CD14-positive monocyte (primary cell): ENCODE measurements around the gene MT1A. TPM values are rescaled to one million over a fixed set of nuclear protein-coding genes. Genes with fewer than 3 reads are reported as not detected.

Source experiments
- DNase-seq, 3 donors: peaks; one replicate each; pipeline ENCODE4 v3.0.0-alpha.2; 2011 to 2022
- H2AFZ ChIP-seq: 2 replicates; pipeline ENCODE4 v1.6.0; 2012; ENCODE audit warnings: mild to moderate bottlenecking, low read depth, low read length, inconsistent platforms; ENCODE audit not compliant: insufficient read depth, poor library complexity, severe bottlenecking
- H3K27ac ChIP-seq, 2 donors: 1 replicate in 1 of 2; 2 replicates in 1 of 2; pipeline ENCODE4 v1.5.1; 2012 to 2013; ENCODE audit warnings: low read length in 2 of 2, control low read depth in 1 of 2, inconsistent platforms in 1 of 2, low read depth in 1 of 2, mild to moderate bottlenecking in 1 of 2
- H3K27me3 ChIP-seq, 2 donors: one replicate each; pipeline versions ENCODE4 v1.6.0 to v1.6.1; 2011 to 2013; ENCODE audit warnings: low read length in 2 of 2; ENCODE audit not compliant: control insufficient read depth in 2 of 2, insufficient read depth in 2 of 2
- H3K36me3 ChIP-seq, 2 donors: replicated peaks in 1 of 2; 1 replicate in 1 of 2; 2 replicates in 1 of 2; pipeline versions ENCODE4 v1.5.1 to v1.6.1; 2012 to 2013; ENCODE audit warnings: low read length in 2 of 2, control low read depth in 1 of 2, inconsistent platforms in 1 of 2, mild to moderate bottlenecking in 1 of 2; ENCODE audit not compliant: insufficient read depth in 2 of 2, control insufficient read depth in 1 of 2
- H3K4me1 ChIP-seq, 2 donors: 1 replicate in 1 of 2; 2 replicates in 1 of 2; pipeline versions ENCODE4 v1.5.1 to v1.6.1; 2012 to 2013; ENCODE audit warnings: low read length in 2 of 2, control low read depth in 1 of 2, inconsistent platforms in 1 of 2, mild to moderate bottlenecking in 1 of 2, moderate library complexity in 1 of 2; ENCODE audit not compliant: insufficient read depth in 2 of 2, control insufficient read depth in 1 of 2
- H3K4me2 ChIP-seq: replicated peaks from 2 replicates; pipeline ENCODE3; 2012; ENCODE audit warnings: low read length, moderate library complexity, mild to moderate bottlenecking; ENCODE audit not compliant: poor library complexity, severe bottlenecking; ENCODE audit errors: extremely low read depth
- H3K4me3 ChIP-seq, 3 experiments: fragments of 200-600 bp in 1 of 3; sonication (generic) in 1 of 3; replicated peaks in 1 of 3; 1 replicate in 2 of 3; 2 replicates in 1 of 3; pipeline ENCODE4 v1.5.1; 2011 to 2013; ENCODE audit warnings: low read length in 3 of 3, mild to moderate bottlenecking in 3 of 3, control low read depth in 2 of 3, low read depth in 2 of 3, inconsistent platforms in 1 of 3, moderate library complexity in 1 of 3
- H3K79me2 ChIP-seq: 2 replicates; pipeline ENCODE4 v1.6.0; 2012; ENCODE audit warnings: mild to moderate bottlenecking, control low read depth, inconsistent platforms, low read length, moderate library complexity; ENCODE audit not compliant: insufficient read depth
- H3K9ac ChIP-seq: 2 replicates; pipeline ENCODE4 v1.6.0; 2017; ENCODE audit warnings: low read length, mild to moderate bottlenecking; ENCODE audit not compliant: insufficient read depth, poor library complexity, severe bottlenecking
- H3K9me3 ChIP-seq, 2 donors: replicated peaks in 1 of 2; 1 replicate in 1 of 2; 2 replicates in 1 of 2; pipeline versions ENCODE4 v1.5.1 to v1.6.1; 2012 to 2013; ENCODE audit warnings: low read length in 2 of 2, control low read depth in 1 of 2; ENCODE audit not compliant: control insufficient read depth in 1 of 2, insufficient read depth in 1 of 2
- H4K20me1 ChIP-seq: 2 replicates; pipeline ENCODE4 v1.6.0; 2012; ENCODE audit warnings: mild to moderate bottlenecking, low read length, control low read depth, moderate library complexity; ENCODE audit not compliant: insufficient read depth
- H3K27ac Mint-ChIP-seq, 7 donors: one replicate each; pipeline ENCODE4 v1.8.0; 2020; ENCODE audit warnings: mild to moderate bottlenecking in 7 of 7, mixed read lengths in 7 of 7, moderate library complexity in 6 of 7, inconsistent platforms in 2 of 7
- H3K27me3 Mint-ChIP-seq, 3 donors: one replicate each; pipeline ENCODE4 v1.8.0; 2021 to 2022; ENCODE audit warnings: low read depth in 3 of 3, mild to moderate bottlenecking in 3 of 3, mixed read lengths in 3 of 3, moderate library complexity in 3 of 3, inconsistent platforms in 1 of 3
- H3K36me3 Mint-ChIP-seq, 2 donors: one replicate each; pipeline ENCODE4 v1.8.0; 2020; ENCODE audit warnings: mixed read lengths in 2 of 2, inconsistent platforms in 1 of 2, mild to moderate bottlenecking in 1 of 2
- H3K4me1 Mint-ChIP-seq: one replicate; pipeline ENCODE4 v1.8.0; 2020; ENCODE audit warnings: mild to moderate bottlenecking, mixed read lengths
- H3K4me3 Mint-ChIP-seq, 2 donors: one replicate each; pipeline ENCODE4 v1.8.0; 2020; ENCODE audit warnings: mild to moderate bottlenecking in 2 of 2, mixed read lengths in 2 of 2, moderate library complexity in 1 of 2
- H3K9me3 Mint-ChIP-seq, 7 donors: one replicate each; pipeline ENCODE4 v1.8.0; 2020 to 2022; ENCODE audit warnings: mixed read lengths in 7 of 7, mild to moderate bottlenecking in 6 of 7, moderate library complexity in 6 of 7, inconsistent platforms in 2 of 7
- WGBS: methylation state at CpG from one replicate; pipeline ENCODE4 v1.1.5; 2013; ENCODE audit warnings: missing lambda C conversion rate; ENCODE audit not compliant: insufficient coverage; 5-methylcytosine and 5-hydroxymethylcytosine counted together
- intact Hi-C, 2 donors: fragments of 100-400 bp; cut with micrococcal nuclease; formaldehyde crosslinking; loops; one replicate each; pipeline versions ENCODE4 v1.15.0 to v1.15.1; 2023
- polyA plus RNA-seq, 3 donors: library from polyadenylated mRNA; depleted of rRNA in 1 of 3; unstranded in 2 of 3; stranded (reverse) in 1 of 3; fragments of 300-500 nt in 2 of 3; fragments of >200 nt in 1 of 3; fragmentation: Illumina TruSeq in 2 of 3; gene quantifications; 1 replicate in 2 of 3; 2 replicates in 1 of 3; pipeline ENCODE4 v1.2.3, GENCODE V29; 2012 to 2021
- TF ChIP-seq, protein P1 (sequence below): fragments of 200-600 bp; IDR thresholded peaks from one replicate; pipeline ENCODE4 v1.8.0; 2022; ENCODE audit warnings: antibody characterized with exemption, mild to moderate bottlenecking

Gene MT1A
- polyA plus RNA-seq, 3 donors = not detected

DNA sequence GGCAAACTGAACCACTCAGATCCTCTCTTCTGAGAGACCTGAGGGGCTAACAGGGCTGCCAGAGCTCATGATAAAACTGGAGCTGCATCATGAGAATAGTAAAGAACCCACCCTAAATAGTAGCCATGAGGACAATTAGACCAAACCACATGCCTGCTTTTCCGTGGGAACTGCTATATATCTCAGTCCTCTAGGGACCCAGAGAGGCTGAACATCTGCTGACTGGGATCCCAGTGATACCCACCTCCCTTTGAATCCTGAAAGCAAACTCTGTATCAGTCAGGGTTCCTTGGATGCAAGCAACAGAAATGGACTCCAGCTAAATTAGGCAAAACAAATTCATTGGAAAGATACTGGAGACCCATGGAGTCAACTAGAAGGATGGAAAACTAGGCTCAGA is 50.3 kb downstream of the MT1A start:
- H3K4me1 Mint-ChIP-seq = peaks cover 3% of the 10 kb centered on the region
- H3K27ac ChIP-seq = no peak overlapping the region
- H3K27ac Mint-ChIP-seq = no peak overlapping the region
- DNase-seq = no peak
- no CpG with 5 or more reads among the region's 1 CpG for WGBS
- H3K9ac ChIP-seq = no peak overlapping the region
- H3K79me2 ChIP-seq = no peaks in the 10 kb centered on the region
- intact Hi-C loops = no loop called here
- peaks cover 2 to 20% (median 6%) of the 10 kb centered on the region in 3 donors for H3K27me3 Mint-ChIP-seq
- no peak overlapping the region for H3K4me2 ChIP-seq
- H3K36me3 Mint-ChIP-seq = peaks cover 5 to 8% of the 10 kb centered on the region in 2 donors
- H2AFZ ChIP-seq = no peak overlapping the region
- peaks cover 5 to 23% (median 19%) of the 10 kb centered on the region in 7 donors for H3K9me3 Mint-ChIP-seq
- peaks cover 0 to 10% of the 10 kb centered on the region in 2 donors for H3K9me3 ChIP-seq
- no peaks in the 10 kb centered on the region for H3K36me3 ChIP-seq
- TF ChIP-seq, protein P1, sequence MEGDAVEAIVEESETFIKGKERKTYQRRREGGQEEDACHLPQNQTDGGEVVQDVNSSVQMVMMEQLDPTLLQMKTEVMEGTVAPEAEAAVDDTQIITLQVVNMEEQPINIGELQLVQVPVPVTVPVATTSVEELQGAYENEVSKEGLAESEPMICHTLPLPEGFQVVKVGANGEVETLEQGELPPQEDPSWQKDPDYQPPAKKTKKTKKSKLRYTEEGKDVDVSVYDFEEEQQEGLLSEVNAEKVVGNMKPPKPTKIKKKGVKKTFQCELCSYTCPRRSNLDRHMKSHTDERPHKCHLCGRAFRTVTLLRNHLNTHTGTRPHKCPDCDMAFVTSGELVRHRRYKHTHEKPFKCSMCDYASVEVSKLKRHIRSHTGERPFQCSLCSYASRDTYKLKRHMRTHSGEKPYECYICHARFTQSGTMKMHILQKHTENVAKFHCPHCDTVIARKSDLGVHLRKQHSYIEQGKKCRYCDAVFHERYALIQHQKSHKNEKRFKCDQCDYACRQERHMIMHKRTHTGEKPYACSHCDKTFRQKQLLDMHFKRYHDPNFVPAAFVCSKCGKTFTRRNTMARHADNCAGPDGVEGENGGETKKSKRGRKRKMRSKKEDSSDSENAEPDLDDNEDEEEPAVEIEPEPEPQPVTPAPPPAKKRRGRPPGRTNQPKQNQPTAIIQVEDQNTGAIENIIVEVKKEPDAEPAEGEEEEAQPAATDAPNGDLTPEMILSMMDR = no peak
- H4K20me1 ChIP-seq = no peaks in the 10 kb centered on the region
- H3K4me3 Mint-ChIP-seq = no peak overlapping the region
- no peaks in the 10 kb centered on the region for H3K27me3 ChIP-seq
- H3K4me3 ChIP-seq = no peak overlapping the region
- no peaks in the 10 kb centered on the region for H3K4me1 ChIP-seq

DNA sequence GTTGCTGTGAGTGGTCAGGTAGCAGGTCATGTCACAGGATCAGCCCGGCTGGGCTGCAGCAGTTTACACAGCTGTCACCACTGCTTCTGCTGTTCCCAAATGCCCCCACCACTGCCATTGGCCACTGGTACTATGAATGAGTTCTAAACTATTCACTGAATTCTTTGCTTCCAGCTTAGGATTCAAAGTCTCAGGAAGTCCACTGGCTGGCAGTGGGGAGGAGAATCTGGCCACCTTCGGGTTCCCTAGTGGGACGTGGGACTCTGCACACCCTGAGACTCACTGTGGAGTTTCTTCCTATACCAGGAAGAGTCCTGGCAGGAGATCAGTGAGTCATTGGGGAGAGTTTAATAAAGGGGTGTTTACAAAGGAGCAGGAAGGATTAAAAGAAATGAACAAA is 50.7 kb downstream of the MT1A start:
- Histone ChIP-seq H3K9ac (no peak overlapping the region), H4K20me1 (no peaks in the 10 kb centered on the region), H3K27ac (no peak overlapping the region), H3K4me1 (no peaks in the 10 kb centered on the region), H3K4me3 (no peak overlapping the region), H3K79me2 (no peaks in the 10 kb centered on the region), H3K27me3 (no peaks in the 10 kb centered on the region), H3K4me2 (no peak overlapping the region), H3K36me3 (no peaks in the 10 kb centered on the region), H3K9me3 (peaks cover 0 to 10% of the 10 kb centered on the region in 2 donors), H2AFZ (no peak overlapping the region)
- Mint-ChIP-seq H3K27ac (no peak overlapping the region), H3K9me3 (peaks cover 5 to 23% (median 19%) of the 10 kb centered on the region in 7 donors), H3K4me1 (no peaks in the 10 kb centered on the region), H3K27me3 (peaks cover 2 to 20% (median 6%) of the 10 kb centered on the region in 3 donors), H3K36me3 (peaks cover 5 to 7% of the 10 kb centered on the region in 2 donors), H3K4me3 (no peak overlapping the region)
- intact Hi-C loops = no loop called here
- TF ChIP-seq, protein P1 = no peak
- no peak for DNase-seq
- 80% methylated on average over 1 of the region's 3 CpGs for WGBS

Other genes with a start within 250 kb of the MT1A start
- 10 to 100 TPM; 28.3 to 68.1 (median 48.9) TPM for gene AMFR, start 213.1 kb upstream of the MT1A start, polyA plus RNA-seq
- 10 to 100 TPM; 33.0 to 65.0 (median 55.9) TPM for gene NUDT21, start 187.3 kb upstream of the MT1A start, polyA plus RNA-seq
- 10 to 100 TPM in 2 of 3 donors, 1 to 10 TPM in 1; 8.2 to 37.9 (median 23.4) TPM for gene OGFOD1, start 187.1 kb upstream of the MT1A start, polyA plus RNA-seq
- gene BBS2, start 118.6 kb upstream of the MT1A start, polyA plus RNA-seq = 10 to 100 TPM; 16.6 to 35.5 (median 18.8) TPM
- gene MT4, start 73.6 kb upstream of the MT1A start, polyA plus RNA-seq = not detected
- not detected for gene MT3, start 49.1 kb upstream of the MT1A start, polyA plus RNA-seq
- gene MT2A, start 30.1 kb upstream of the MT1A start, polyA plus RNA-seq = 100 to 1,000 TPM in 2 of 3 donors, 10 to 100 TPM in 1; 26.8 to 228 (median 126) TPM
- gene MT1E, start 12.9 kb upstream of the MT1A start, polyA plus RNA-seq = 1 to 10 TPM; 1.3 to 4.3 (median 4.0) TPM
- not detected for gene MT1M, start 6.0 kb upstream of the MT1A start, polyA plus RNA-seq
- not detected for gene MT1B, start 13.2 kb downstream of the MT1A start, polyA plus RNA-seq
- gene MT1F, start 19.3 kb downstream of the MT1A start, polyA plus RNA-seq = 10 to 100 TPM; 10.2 to 21.9 (median 13.6) TPM
- gene MT1G, start 29.4 kb downstream of the MT1A start, polyA plus RNA-seq = 1 to 10 TPM in 2 of 3 donors, not detected in 1; 1.1 to 1.4 TPM
- gene MT1H, start 31.1 kb downstream of the MT1A start, polyA plus RNA-seq = under 1 TPM in 1 of 3 donors, not detected in 2; 0.76 TPM
- gene MT1X, start 43.8 kb downstream of the MT1A start, polyA plus RNA-seq = 10 to 100 TPM; 34.5 to 87.9 (median 55.4) TPM
- gene NUP93, start 91.5 kb downstream of the MT1A start, polyA plus RNA-seq = 10 to 100 TPM; 46.6 to 77.7 (median 59.4) TPM
- under 1 TPM in 1 of 3 donors, not detected in 2; 0.03 TPM for gene SLC12A3, start 226.5 kb downstream of the MT1A start, polyA plus RNA-seq